H1 (cell line): ENCODE measurements around the gene EYA4. TPM values are rescaled to one million over a fixed set of nuclear protein-coding genes. Genes with fewer than 3 reads are reported as not detected.

ENCODE experiments used
- CTCF ChIA-PET: fragments of 300-600 bp; sonication (Branson Sonifier 250); formaldehyde crosslinking; loops from one replicate; lab custom pipeline; 2021; ENCODE audit not compliant: partially characterized antibody; lab: Charles Lee
- POLR2A ChIA-PET: fragments of 300-600 bp; sonication (Branson Sonifier 250); formaldehyde crosslinking; loops from one replicate; lab custom pipeline; 2021; ENCODE audit warnings: inconsistent platforms; ENCODE audit not compliant: partially characterized antibody; lab: Charles Lee
- DNase-seq, 2 experiments: peaks; one replicate each; pipeline versions ENCODE4 v3.0.0 to v3.0.0-alpha.2; 2010 to 2022; ENCODE audit warnings: low spot score in 2 of 2, low read depth in 1 of 2, mixed read lengths in 1 of 2
- FAIRE-seq: peaks from 2 replicates; lab custom pipeline; 2011; peaks lifted over from hg19 to GRCh38; lab: Jason Lieb, UNC
- H2AFZ ChIP-seq: 2 replicates; pipeline ENCODE4 v1.8.1; 2012; ENCODE audit warnings: low read length, inconsistent platforms
- H2AK5ac ChIP-seq: 2 replicates; pipeline ENCODE4 v1.6.1; 2013; ENCODE audit warnings: low read depth, low read length
- H2BK120ac ChIP-seq: replicated peaks from 2 replicates; pipeline ENCODE3; 2013; ENCODE audit warnings: low read depth, low read length, inconsistent platforms
- H2BK12ac ChIP-seq: 2 replicates; pipeline ENCODE4 v1.6.1; 2013; ENCODE audit warnings: low read depth, low read length
- H2BK15ac ChIP-seq: 2 replicates; pipeline ENCODE4 v1.6.1; 2013; ENCODE audit warnings: low read length
- H2BK20ac ChIP-seq: 2 replicates; pipeline ENCODE4 v1.6.1; 2013; ENCODE audit warnings: low read length
- H2BK5ac ChIP-seq: 2 replicates; pipeline ENCODE4 v1.6.1; 2013; ENCODE audit warnings: low read depth, low read length
- H3K14ac ChIP-seq: 2 replicates; pipeline ENCODE4 v1.6.1; 2013; ENCODE audit warnings: inconsistent platforms; ENCODE audit not compliant: insufficient read length
- H3K18ac ChIP-seq: 2 replicates; pipeline ENCODE4 v1.6.1; 2013; ENCODE audit warnings: low read length; ENCODE audit errors: extremely low read depth
- H3K23ac ChIP-seq: 2 replicates; pipeline ENCODE4 v1.6.1; 2013; ENCODE audit warnings: inconsistent platforms; ENCODE audit not compliant: insufficient read length
- H3K23me2 ChIP-seq: 2 replicates; pipeline ENCODE4 v1.6.1; 2013; ENCODE audit warnings: low read depth, low read length
- H3K27ac ChIP-seq: 2 replicates; pipeline ENCODE4 v1.6.1; 2011; ENCODE audit warnings: low read depth, low read length, inconsistent platforms
- H3K27me3 ChIP-seq, 4 experiments: replicated peaks in 1 of 4; 1 replicate in 1 of 4; 2 replicates in 3 of 4; pipeline versions ENCODE4 v1.6.1 to v1.8.1; 2011 to 2013; ENCODE audit warnings: low read length in 3 of 4, mild to moderate bottlenecking in 3 of 4, inconsistent platforms in 2 of 4, mixed read lengths in 2 of 4, moderate library complexity in 1 of 4; ENCODE audit not compliant: control insufficient read depth in 3 of 4, insufficient read depth in 3 of 4; ENCODE audit errors: extremely low read depth in 1 of 4
- H3K36me3 ChIP-seq, 4 experiments: 2 replicates each; pipeline versions ENCODE4 v1.6.1 to v1.8.1; 2011 to 2013; ENCODE audit warnings: mild to moderate bottlenecking in 4 of 4, low read length in 3 of 4, moderate library complexity in 2 of 4, control low read depth in 1 of 4, inconsistent platforms in 1 of 4; ENCODE audit not compliant: insufficient read depth in 4 of 4, control insufficient read depth in 2 of 4
- H3K4ac ChIP-seq: replicated peaks from 2 replicates; pipeline ENCODE3; 2013; ENCODE audit warnings: low read length, low read depth, mixed read lengths, inconsistent platforms; ENCODE audit not compliant: insufficient read length
- H3K4me1 ChIP-seq, 4 experiments: replicated peaks in 1 of 4; 1 replicate in 1 of 4; 2 replicates in 3 of 4; pipeline versions ENCODE4 v1.6.1 to v1.8.1; 2011 to 2013; ENCODE audit warnings: low read length in 3 of 4, inconsistent platforms in 2 of 4, mixed read lengths in 1 of 4; ENCODE audit not compliant: insufficient read depth in 4 of 4, control insufficient read depth in 3 of 4
- H3K4me2 ChIP-seq, 2 experiments: 2 replicates each; pipeline versions ENCODE4 v1.6.1 to v1.8.1; 2011 to 2013; ENCODE audit warnings: low read depth in 2 of 2, low read length in 2 of 2, control low read depth in 1 of 2, inconsistent platforms in 1 of 2, mild to moderate bottlenecking in 1 of 2; ENCODE audit not compliant: insufficient read depth in 1 of 2
- H3K4me3 ChIP-seq, 4 experiments: fragments of 200-600, 300-600 bp in 1 of 4; sonication (generic), shearing (Covaris generic), sonication (Bioruptor Twin) in 1 of 4; 2 replicates each; pipeline versions ENCODE4 v1.5.1 to v1.8.1; 2011 to 2016; ENCODE audit warnings: low read length in 4 of 4, low read depth in 3 of 4, control low read depth in 2 of 4, inconsistent platforms in 2 of 4, mild to moderate bottlenecking in 2 of 4, mixed read lengths in 1 of 4, moderate library complexity in 1 of 4; ENCODE audit not compliant: insufficient read depth in 2 of 4; ENCODE audit errors: extremely low read depth in 1 of 4
- H3K56ac ChIP-seq: replicated peaks from 2 replicates; pipeline ENCODE3; 2013; ENCODE audit warnings: low read depth, mild to moderate bottlenecking, mixed read lengths, low read length, inconsistent platforms; ENCODE audit not compliant: insufficient read length
- H3K79me1 ChIP-seq: 2 replicates; pipeline ENCODE4 v1.6.1; 2013; ENCODE audit warnings: low read depth, low read length, control low read depth
- H3K79me2 ChIP-seq, 2 experiments: 2 replicates each; pipeline versions ENCODE4 v1.6.1 to v1.8.1; 2012 to 2013; ENCODE audit warnings: low read length in 2 of 2, mild to moderate bottlenecking in 2 of 2, inconsistent platforms in 1 of 2; ENCODE audit not compliant: insufficient read depth in 2 of 2, control insufficient read depth in 1 of 2
- H3K9ac ChIP-seq, 4 experiments: replicated peaks in 1 of 4; 1 replicate in 1 of 4; 2 replicates in 3 of 4; pipeline versions ENCODE4 v1.6.1 to v1.8.1; 2011 to 2013; ENCODE audit warnings: low read depth in 3 of 4, low read length in 3 of 4, control low read depth in 2 of 4, mild to moderate bottlenecking in 2 of 4, moderate library complexity in 2 of 4, inconsistent platforms in 1 of 4; ENCODE audit errors: extremely low read depth in 1 of 4
- H3K9me3 ChIP-seq, 2 experiments: 2 replicates each; pipeline versions ENCODE4 v1.6.1 to v1.8.1; 2012 to 2013; ENCODE audit warnings: mild to moderate bottlenecking in 2 of 2, moderate library complexity in 2 of 2, control low read depth in 1 of 2, inconsistent platforms in 1 of 2, low read depth in 1 of 2, low read length in 1 of 2, mixed read lengths in 1 of 2; ENCODE audit not compliant: insufficient read depth in 2 of 2
- H4K20me1 ChIP-seq, 2 experiments: replicated peaks in 1 of 2; 2 replicates each; pipeline versions ENCODE3 to v1.8.1; 2011 to 2013; ENCODE audit warnings: inconsistent platforms in 2 of 2, low read length in 2 of 2, mild to moderate bottlenecking in 1 of 2; ENCODE audit not compliant: insufficient read depth in 2 of 2, control insufficient read depth in 1 of 2
- H4K5ac ChIP-seq: 2 replicates; pipeline ENCODE4 v1.6.1; 2013; ENCODE audit warnings: low read length, low read depth, mixed read lengths, inconsistent platforms; ENCODE audit not compliant: insufficient read length
- H4K8ac ChIP-seq: 2 replicates; pipeline ENCODE4 v1.8.0; 2013; ENCODE audit warnings: mild to moderate bottlenecking, moderate library complexity, low read length, inconsistent platforms; ENCODE audit not compliant: insufficient read depth; ENCODE audit errors: extremely low read depth
- H4K91ac ChIP-seq: replicated peaks from 2 replicates; pipeline ENCODE3; 2013; ENCODE audit warnings: low read length, mixed read lengths, inconsistent platforms; ENCODE audit not compliant: insufficient read length
- BACH1 ChIP-seq: IDR thresholded peaks from 2 replicates; pipeline ENCODE4 v1.6.1; 2012; ENCODE audit warnings: low read length, improper control_type of control experiment
- CREB1 ChIP-seq: IDR thresholded peaks from 2 replicates; pipeline ENCODE4 v1.6.1; 2012; ENCODE audit warnings: inconsistent platforms
- JUND ChIP-seq: IDR thresholded peaks from 2 replicates; pipeline ENCODE4 v1.6.1; 2011; ENCODE audit warnings: mild to moderate bottlenecking, improper control_type of control experiment, low read length
- MAFK ChIP-seq: IDR thresholded peaks from 2 replicates; pipeline ENCODE4 v1.6.1; 2012; ENCODE audit warnings: low read depth, mild to moderate bottlenecking, improper control_type of control experiment, low read length
- RAD21 ChIP-seq, 2 experiments: IDR thresholded peaks in 1 of 2; conservative IDR thresholded peaks in 1 of 2; 2 replicates each; pipeline ENCODE4 v1.6.1; 2011; ENCODE audit warnings: low read depth in 2 of 2, low read length in 2 of 2, improper control_type of control experiment in 1 of 2, inconsistent platforms in 1 of 2, mild to moderate bottlenecking in 1 of 2, moderate library complexity in 1 of 2
- RFX5 ChIP-seq: IDR thresholded peaks from 2 replicates; pipeline ENCODE4 v1.6.1; 2011; ENCODE audit warnings: low read depth, low read length, improper control_type of control experiment, borderline replicate concordance
- RNF2 ChIP-seq: fragments of 200-900, 300-1000 bp; sonication (generic); IDR thresholded peaks from 2 replicates; pipeline ENCODE4 v1.7.1; 2016; ENCODE audit warnings: borderline replicate concordance, low read depth, mild to moderate bottlenecking, antibody characterized with exemption, low read length; ENCODE audit not compliant: poor library complexity, severe bottlenecking; ENCODE audit errors: missing control alignments
- RXRA ChIP-seq: IDR thresholded peaks from 2 replicates; pipeline ENCODE4 v1.6.1; 2011; ENCODE audit warnings: low read depth, mild to moderate bottlenecking, low read length, moderate library complexity; ENCODE audit not compliant: insufficient read depth
- YY1 ChIP-seq: IDR thresholded peaks from 2 replicates; pipeline ENCODE4 v1.6.1; 2011; ENCODE audit warnings: low read depth, mild to moderate bottlenecking, low read length
- ZNF274 ChIP-seq: IDR thresholded peaks from 2 replicates; pipeline ENCODE4 v1.7.0; 2012; ENCODE audit warnings: low read length, borderline replicate concordance; ENCODE audit errors: extremely low read depth
- WGBS, 2 experiments: shearing (Covaris generic) in 1 of 2; methylation state at CpG; one replicate each; pipeline versions ENCODE4 v1.1.6 to v1.1.7; 2013 to 2015; ENCODE audit warnings: low lambda C conversion rate in 2 of 2, mixed read lengths in 2 of 2, inconsistent platforms in 1 of 2, low coverage in 1 of 2, missing lambda C conversion rate in 1 of 2; ENCODE audit not compliant: insufficient replicate concordance in 2 of 2, insufficient coverage in 1 of 2, insufficient read length in 1 of 2; ENCODE audit errors: extremely low coverage in 1 of 2, missing lambda C conversion rate in 1 of 2; 5-methylcytosine and 5-hydroxymethylcytosine counted together
- polyA plus RNA-seq, 7 experiments: library from polyadenylated mRNA; depleted of rRNA in 3 of 7; stranded (reverse) in 5 of 7; unstranded in 2 of 7; fragments of >200 nt in 5 of 7; fragments of 200-250 nt in 2 of 7; gene quantifications; 1 replicate in 5 of 7; 2 replicates in 1 of 7; 4 replicates in 1 of 7; pipeline versions ENCODE4 v1.2.1 to v1.2.3, GENCODE V29; 2011 to 2013; ENCODE audit warnings: missing spikeins in 2 of 7, mixed read lengths in 2 of 7
- total RNA-seq: library from RNA; stranded (reverse); fragmentation: NEBNext Ultra II Directional; extraction: Animal tissue kit (Norgen Biotek cat#: 25700); gene quantifications from 2 replicates; pipeline ENCODE4 v1.2.1, GENCODE V29; 2021

Gene EYA4
- total and polyA plus RNA-seq, 2 of the 8 experiments (the other 6 are each of a cell fraction or from before 2014, with no cell fraction given) = 0.06 to 0.17 TPM

DNA sequence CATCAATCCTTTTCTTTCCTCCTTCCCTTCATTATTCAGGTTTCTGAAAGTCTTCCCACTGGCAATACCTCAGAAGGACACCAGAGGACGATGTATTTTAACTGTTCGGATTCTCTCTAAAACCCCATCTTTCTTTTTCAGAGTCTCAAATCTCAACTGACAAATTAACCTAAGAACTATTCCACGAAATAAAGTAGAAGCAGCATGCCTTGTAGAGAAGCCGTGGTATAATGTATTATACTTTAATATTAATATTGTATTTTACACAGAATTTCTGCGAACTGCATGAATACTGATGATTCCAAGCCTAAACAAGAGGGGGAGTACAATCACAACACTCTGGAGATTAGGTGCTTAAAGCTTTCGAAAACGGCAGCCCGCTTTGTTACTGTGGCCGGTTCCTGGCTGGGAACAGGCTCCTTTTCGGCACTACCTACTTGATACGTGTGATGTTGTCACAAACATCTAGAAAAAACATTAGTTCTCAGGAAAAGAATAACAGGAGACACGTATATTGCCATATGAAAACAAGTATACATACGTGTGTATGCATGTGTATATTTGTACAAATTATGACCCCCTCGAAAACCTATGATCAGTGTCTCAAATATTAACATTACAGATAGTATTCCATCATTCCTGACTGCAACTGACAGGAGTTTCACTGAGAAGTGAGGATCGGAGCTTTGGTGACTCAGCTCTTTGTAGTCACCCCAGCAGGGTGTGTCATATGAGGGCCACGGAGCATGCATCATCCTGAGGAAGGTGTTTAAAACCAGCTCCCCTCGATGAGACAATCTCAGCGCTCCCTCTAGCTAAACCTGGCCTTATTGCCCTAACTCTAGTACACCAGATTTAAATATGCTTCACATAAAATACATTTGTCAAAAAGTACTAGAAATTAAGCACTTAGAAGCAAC lies 328.1 kb downstream of the EYA4 start:
- Histone ChIP-seq H3K4ac (no peak overlapping the region), H4K5ac (no peak overlapping the region), H2BK5ac (no peak overlapping the region), H3K4me2 (peak overlapping the region; percentile 62 to 63), H3K23ac (no peak overlapping the region), H4K8ac (no peak overlapping the region), H2BK20ac (no peak overlapping the region), H2BK12ac (no peak overlapping the region), H3K9ac (peak overlapping the region in 1 of 4 experiments; percentile 1; a peak in 1 of 7 replicates), H3K9me3 (no peaks in the 10 kb centered on the region), H3K4me1 (no peaks in the 10 kb centered on the region), H2AK5ac (no peak overlapping the region), H3K56ac (no peak overlapping the region), H3K36me3 (no peaks in the 10 kb centered on the region), H2AFZ (peak overlapping the region; percentile 56), H3K18ac (no peak overlapping the region), H2BK15ac (no peak overlapping the region), H4K91ac (no peak overlapping the region), H3K23me2 (peaks cover 5% of the 10 kb centered on the region; the same call in 1 of the 2 replicates), H3K27ac (no peak overlapping the region), H3K79me2 (no peaks in the 10 kb centered on the region), H3K27me3 (no peaks in the 10 kb centered on the region), H2BK120ac (no peak overlapping the region), H3K79me1 (no peaks in the 10 kb centered on the region), H3K14ac (no peak overlapping the region), H4K20me1 (no peaks in the 10 kb centered on the region), H3K4me3 (peak overlapping the region; percentile 3 to 56 (median 24); a peak in 6 of 8 replicates)
- POLR2A ChIA-PET = interaction anchor here (0.9 to 1.3 kb wide), 4 partner anchors 320 to 352 kb away, joined by 3 to 8 read pairs (median 3); no protein-coding TSS in a partner anchor
- DNase-seq (no peak), FAIRE-seq (peak; percentile 78)
- WGBS, 2 experiments = 21% methylated on average over 18 of the region's 18 CpGs; no CpG with 5 or more reads in 1 of the 2 experiments
- CTCF ChIA-PET = interaction anchor here (0.6 to 4.0 kb wide), 64 partner anchors 9 to 1486 kb away, joined by 3 to 62 read pairs (median 4); partner anchors contain the start of gene TCF21
- TF ChIP-seq RAD21 (IDR thresholded peaks at IDR 0.05 in 1 of 2, conservative IDR thresholded peaks at IDR 0.05 in 1 of 2; ENCODE audit: low read depth in 2 of 2, low read length in 2 of 2) (peak; percentile 76 to 78), YY1 (peak; percentile 46; the same call in 1 of the 2 replicates), MAFK (peak; percentile 60; the same call in 1 of the 2 replicates), BACH1 (peak; percentile 89), RXRA (no peak), CREB1 (no peak), JUND (peak; percentile 71; the same call in 1 of the 2 replicates), RFX5 (no peak), ZNF274 (no peak), RNF2 (no peak)
